ENCODE results near the gene TRERF1.
A peak's percentile ranks its signal among the peaks of the same experiment; 100 is the strongest.

TRERF1 gene

GRCh38 chr6:42375007-42375635, 76.6 kb downstream of the TRERF1 start:
- Mint-ChIP-seq H3K27ac (no peak overlapping the region), H3K4me3 (no peak overlapping the region), H3K36me3 (ENCODE audit: low read depth) (peaks cover 5% of the 10 kb centered on the region), H3K4me1 (no peaks in the 10 kb centered on the region), H3K9me3 (no peaks in the 10 kb centered on the region), H3K27me3 (ENCODE audit: low read depth) (no peaks in the 10 kb centered on the region)
- TF ChIP-seq CTCF (IDR thresholded peaks at IDR 0.05; ENCODE audit: unreplicated experiment in 3 of 3), result no peak

GRCh38 chr6:42374018-42374669, 77.6 kb downstream of the TRERF1 start:
- Mint-ChIP-seq H3K27ac (no peak overlapping the region), H3K9me3 (no peaks in the 10 kb centered on the region), H3K4me1 (peaks cover 6% of the 10 kb centered on the region), H3K36me3 (ENCODE audit: low read depth) (peaks cover 5% of the 10 kb centered on the region), H3K27me3 (ENCODE audit: low read depth) (no peaks in the 10 kb centered on the region), H3K4me3 (no peak overlapping the region)
- TF ChIP-seq CTCF (IDR thresholded peaks at IDR 0.05; ENCODE audit: unreplicated experiment in 3 of 3), result no peak

GRCh38 chr6:42372699-42373098, 79.0 kb downstream of the TRERF1 start:
- H3K27ac Mint-ChIP-seq, result no peak overlapping the region
- no peak for TF ChIP-seq CTCF (IDR thresholded peaks at IDR 0.05; ENCODE audit: unreplicated experiment in 3 of 3)
- peaks cover 5% of the 10 kb centered on the region for H3K36me3 Mint-ChIP-seq (ENCODE audit: low read depth)
- no peak overlapping the region for H3K4me3 Mint-ChIP-seq
- H3K9me3 Mint-ChIP-seq, result no peaks in the 10 kb centered on the region
- H3K27me3 Mint-ChIP-seq (ENCODE audit: low read depth), result no peaks in the 10 kb centered on the region
- peaks cover 18% of the 10 kb centered on the region for H3K4me1 Mint-ChIP-seq

- H3K27ac Mint-ChIP-seq, result peak overlapping the region in 1 of 3 experiments; percentile 29
- no peak for TF ChIP-seq CTCF (IDR thresholded peaks at IDR 0.05; ENCODE audit: unreplicated experiment in 3 of 3)
- H3K9me3 Mint-ChIP-seq, result no peaks in the 10 kb centered on the region
- H3K4me3 Mint-ChIP-seq, result no peak overlapping the region
- H3K36me3 Mint-ChIP-seq (ENCODE audit: low read depth), result peaks cover 5% of the 10 kb centered on the region
- no peaks in the 10 kb centered on the region for H3K27me3 Mint-ChIP-seq (ENCODE audit: low read depth)
- H3K4me1 Mint-ChIP-seq, result peaks cover 26% of the 10 kb centered on the region
Observed at GRCh38 chr6:42370323-42370985, 81.3 kb downstream of the TRERF1 start.

- TF ChIP-seq CTCF (IDR thresholded peaks at IDR 0.05; ENCODE audit: unreplicated experiment in 3 of 3), result no peak
- Mint-ChIP-seq H3K36me3 (ENCODE audit: low read depth) (peaks cover 5% of the 10 kb centered on the region), H3K9me3 (no peaks in the 10 kb centered on the region), H3K4me1 (peaks cover 28% of the 10 kb centered on the region), H3K27me3 (ENCODE audit: low read depth) (no peaks in the 10 kb centered on the region), H3K4me3 (no peak overlapping the region), H3K27ac (peak overlapping the region in 2 of 3 experiments; percentile 57 to 96)
Observed at GRCh38 chr6:42369568-42369967, 82.2 kb downstream of the TRERF1 start.

Measured in nephron (organoid).